ENCODE data around the gene SERP2. TPM values are rescaled to one million over a fixed set of nuclear protein-coding genes. Genes with fewer than 3 reads are reported as not detected.

SERP2 gene
- polyA plus RNA-seq, 1 donor from 2014 or later = 15.4 TPM

GRCh38 chr13:44368599-44369368, 4.8 kb upstream of the SERP2 start:
- no peak overlapping the region for H3K4me3 ChIP-seq (ENCODE audit: low read length)
- TF ChIP-seq EZH2 (IDR thresholded peaks at IDR 0.05; ENCODE audit: borderline replicate concordance, insufficient read depth, low read length, poor library complexity, severe bottlenecking) = no peak
- no peaks in the 10 kb centered on the region for H3F3A ChIP-seq (ENCODE audit: insufficient read depth, low read length, poor library complexity, severe bottlenecking)
- H3K27me3 ChIP-seq (ENCODE audit: insufficient read depth, low read depth, low read length) = peaks cover 18% of the 10 kb centered on the region
- H3K4me2 ChIP-seq (ENCODE audit: low read length) = no peak overlapping the region
- H3K79me2 ChIP-seq (replicated peaks; ENCODE audit: insufficient read depth, low read length) = no peaks in the 10 kb centered on the region
- H4K20me1 ChIP-seq (ENCODE audit: insufficient read depth) = no peaks in the 10 kb centered on the region
- H3K9ac ChIP-seq (ENCODE audit: low read length) = no peak overlapping the region
- no peaks in the 10 kb centered on the region for H3K9me3 ChIP-seq (ENCODE audit: low read length)
- no peaks in the 10 kb centered on the region for H3K36me3 ChIP-seq (ENCODE audit: insufficient read depth, low read length)
- H2AFZ ChIP-seq (ENCODE audit: low read depth, low read length) = no peak overlapping the region
- no peak overlapping the region for H3K27ac ChIP-seq (ENCODE audit: low read length)
- no peaks in the 10 kb centered on the region for H3K9me2 ChIP-seq (ENCODE audit: insufficient read depth, low read length)

DNA sequence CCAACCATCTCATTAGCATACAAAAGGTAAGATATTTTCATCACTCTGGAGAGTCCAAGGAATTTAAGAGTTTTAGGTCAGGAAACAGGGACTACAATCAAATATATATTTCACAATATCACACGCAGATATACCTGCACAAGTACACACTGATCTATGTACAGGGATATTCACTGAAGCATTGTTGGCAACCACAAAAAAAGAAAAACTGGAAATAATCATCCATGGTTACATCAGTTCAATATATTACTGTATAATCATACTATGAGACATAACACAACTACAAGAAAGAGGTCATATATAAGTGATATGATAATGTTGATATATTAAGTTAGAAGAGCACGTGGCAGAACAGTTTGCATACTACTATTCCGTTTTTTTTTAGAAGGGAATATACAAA, 2.2 kb upstream of the SERP2 start:
- Histone ChIP-seq H3K79me2 (replicated peaks; ENCODE audit: insufficient read depth, low read length) (no peaks in the 10 kb centered on the region), H3K27me3 (ENCODE audit: insufficient read depth, low read depth, low read length) (peaks cover 29% of the 10 kb centered on the region), H3K9ac (ENCODE audit: low read length) (no peak overlapping the region), H3K36me3 (ENCODE audit: insufficient read depth, low read length) (no peaks in the 10 kb centered on the region), H4K20me1 (ENCODE audit: insufficient read depth) (no peaks in the 10 kb centered on the region), H3K9me3 (ENCODE audit: low read length) (no peaks in the 10 kb centered on the region), H3K27ac (ENCODE audit: low read length) (no peak overlapping the region), H3K9me2 (ENCODE audit: insufficient read depth, low read length) (no peaks in the 10 kb centered on the region), H3F3A (ENCODE audit: insufficient read depth, low read length, poor library complexity, severe bottlenecking) (no peaks in the 10 kb centered on the region), H3K4me3 (ENCODE audit: low read length) (no peak overlapping the region), H3K4me2 (ENCODE audit: low read length) (no peak overlapping the region), H2AFZ (ENCODE audit: low read depth, low read length) (no peak overlapping the region)
- TF ChIP-seq EP300 (conservative IDR thresholded peaks at IDR 0.05; ENCODE audit: poor library complexity, severe bottlenecking) (no peak), TAF1 (IDR thresholded peaks at IDR 0.05; ENCODE audit: low read depth) (no peak), MXI1 (conservative IDR thresholded peaks at IDR 0.05; ENCODE audit: poor library complexity, severe bottlenecking) (no peak), EZH2 (IDR thresholded peaks at IDR 0.05; ENCODE audit: borderline replicate concordance, insufficient read depth, low read length, poor library complexity, severe bottlenecking) (no peak), REST (IDR thresholded peaks at IDR 0.05; ENCODE audit: borderline replicate concordance) (no peak), CTCF (IDR thresholded peaks at IDR 0.05; ENCODE audit: poor library complexity, severe bottlenecking) (no peak), POLR2AphosphoS5 (IDR thresholded peaks at IDR 0.05) (no peak), RAD21 (conservative IDR thresholded peaks at IDR 0.05) (no peak), SMC3 (conservative IDR thresholded peaks at IDR 0.05; ENCODE audit: poor library complexity) (no peak)

All from neural cell (in vitro differentiated cells).